RWPE1 (cell line): ENCODE measurements around the gene SPATA20.

Experiments used
- CTCF ChIA-PET: fragments of 350-600 bp; sonication (Branson Sonifier 250); formaldehyde crosslinking; extraction: SDS; loops from one replicate; lab custom pipeline; 2021; lab: Yijun Ruan, JAX
- POLR2A ChIA-PET: fragments of 400-600 bp; formaldehyde crosslinking; extraction: SDS; loops from one replicate; lab custom pipeline; 2020; ENCODE audit warnings: antibody characterized with exemption; ENCODE audit not compliant: low non-redundant PET; lab: Yijun Ruan, JAX
- DNase-seq: peaks from one replicate; pipeline ENCODE4 v3.0.0; 2012; ENCODE audit warnings: low spot score
- H3K27ac ChIP-seq: fragments of 450-650 bp; 2 replicates; pipeline ENCODE4 v1.5.1; 2017
- TF ChIP-seq, protein P1 (sequence below): fragments of 450-650 bp; conservative IDR thresholded peaks from 2 replicates; pipeline ENCODE4 v1.5.1; 2017; ENCODE audit warnings: low read depth, mild to moderate bottlenecking

SPATA20 gene

DNA sequence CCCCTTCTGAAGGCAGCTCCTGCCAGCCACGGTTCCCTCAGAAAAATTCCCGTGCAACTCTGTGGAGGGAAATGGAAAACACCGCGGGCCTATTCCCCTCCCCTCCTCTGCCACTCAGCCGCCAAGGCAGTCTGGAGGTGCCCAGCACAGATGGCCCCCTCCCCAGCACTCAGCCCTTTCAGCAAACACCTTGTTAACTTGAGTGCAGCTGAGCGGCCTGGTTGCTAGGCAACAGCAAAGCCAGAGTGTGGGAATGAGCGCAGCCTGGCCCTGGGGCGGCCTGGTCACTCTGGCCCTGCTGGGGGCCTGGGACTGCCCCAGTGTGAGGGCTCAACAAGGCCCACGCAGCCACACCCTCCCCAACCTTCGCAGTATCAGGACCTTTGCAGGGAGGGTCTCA is 46.3 kb downstream of the SPATA20 start:
- TF ChIP-seq, protein P1, sequence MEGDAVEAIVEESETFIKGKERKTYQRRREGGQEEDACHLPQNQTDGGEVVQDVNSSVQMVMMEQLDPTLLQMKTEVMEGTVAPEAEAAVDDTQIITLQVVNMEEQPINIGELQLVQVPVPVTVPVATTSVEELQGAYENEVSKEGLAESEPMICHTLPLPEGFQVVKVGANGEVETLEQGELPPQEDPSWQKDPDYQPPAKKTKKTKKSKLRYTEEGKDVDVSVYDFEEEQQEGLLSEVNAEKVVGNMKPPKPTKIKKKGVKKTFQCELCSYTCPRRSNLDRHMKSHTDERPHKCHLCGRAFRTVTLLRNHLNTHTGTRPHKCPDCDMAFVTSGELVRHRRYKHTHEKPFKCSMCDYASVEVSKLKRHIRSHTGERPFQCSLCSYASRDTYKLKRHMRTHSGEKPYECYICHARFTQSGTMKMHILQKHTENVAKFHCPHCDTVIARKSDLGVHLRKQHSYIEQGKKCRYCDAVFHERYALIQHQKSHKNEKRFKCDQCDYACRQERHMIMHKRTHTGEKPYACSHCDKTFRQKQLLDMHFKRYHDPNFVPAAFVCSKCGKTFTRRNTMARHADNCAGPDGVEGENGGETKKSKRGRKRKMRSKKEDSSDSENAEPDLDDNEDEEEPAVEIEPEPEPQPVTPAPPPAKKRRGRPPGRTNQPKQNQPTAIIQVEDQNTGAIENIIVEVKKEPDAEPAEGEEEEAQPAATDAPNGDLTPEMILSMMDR: no peak
- ChIA-PET CTCF (no interaction called here), POLR2A (no interaction called here)
- no peak overlapping the region for H3K27ac ChIP-seq
- no peak for DNase-seq

DNA sequence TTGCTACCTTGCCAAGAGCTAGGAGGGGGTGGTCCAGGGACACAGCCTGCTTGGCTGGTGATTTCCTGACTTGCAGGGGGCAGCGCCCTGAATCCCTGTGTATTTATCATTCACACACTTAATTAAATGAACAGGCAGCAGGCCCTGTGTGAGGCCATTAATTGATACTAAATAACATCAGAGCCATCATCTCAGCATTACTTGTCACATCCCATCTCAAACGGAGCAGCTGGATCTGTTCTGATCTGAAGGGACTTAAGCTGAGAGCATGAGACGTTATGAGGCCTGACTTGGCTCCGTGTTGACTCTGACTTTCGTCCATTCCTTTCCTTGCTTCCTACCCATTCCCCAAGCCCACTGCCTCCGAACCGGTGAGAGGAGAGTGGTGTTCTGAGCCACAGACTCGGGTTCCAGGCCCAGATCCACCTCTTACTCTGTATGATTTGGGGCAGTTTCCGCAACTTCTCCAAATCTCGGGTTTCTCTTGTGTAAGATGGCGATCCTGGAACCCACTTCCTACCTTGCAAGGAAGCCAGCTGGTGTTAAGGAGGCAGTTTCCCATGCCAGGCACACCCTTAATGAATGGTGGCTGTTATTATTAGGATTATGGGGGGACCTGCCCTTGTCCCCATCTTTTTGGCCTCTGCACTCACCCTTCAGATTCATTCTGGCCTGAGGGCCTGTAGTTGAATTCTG is 47.3 kb downstream of the SPATA20 start:
- no peak overlapping the region for H3K27ac ChIP-seq
- DNase-seq: no peak
- TF ChIP-seq, protein P1: no peak
- POLR2A ChIA-PET: no interaction called here
- CTCF ChIA-PET: interaction anchor here (0.7 kb wide), 1 partner anchor 355 kb away, joined by 4 read pairs; no protein-coding TSS in a partner anchor

GRCh38 chr17:50594892-50595291 is 47.9 kb downstream of the SPATA20 start:
- no peak overlapping the region for H3K27ac ChIP-seq
- DNase-seq: no peak
- ChIA-PET CTCF (no interaction called here), POLR2A (no interaction called here)
- TF ChIP-seq, protein P1: no peak

DNA sequence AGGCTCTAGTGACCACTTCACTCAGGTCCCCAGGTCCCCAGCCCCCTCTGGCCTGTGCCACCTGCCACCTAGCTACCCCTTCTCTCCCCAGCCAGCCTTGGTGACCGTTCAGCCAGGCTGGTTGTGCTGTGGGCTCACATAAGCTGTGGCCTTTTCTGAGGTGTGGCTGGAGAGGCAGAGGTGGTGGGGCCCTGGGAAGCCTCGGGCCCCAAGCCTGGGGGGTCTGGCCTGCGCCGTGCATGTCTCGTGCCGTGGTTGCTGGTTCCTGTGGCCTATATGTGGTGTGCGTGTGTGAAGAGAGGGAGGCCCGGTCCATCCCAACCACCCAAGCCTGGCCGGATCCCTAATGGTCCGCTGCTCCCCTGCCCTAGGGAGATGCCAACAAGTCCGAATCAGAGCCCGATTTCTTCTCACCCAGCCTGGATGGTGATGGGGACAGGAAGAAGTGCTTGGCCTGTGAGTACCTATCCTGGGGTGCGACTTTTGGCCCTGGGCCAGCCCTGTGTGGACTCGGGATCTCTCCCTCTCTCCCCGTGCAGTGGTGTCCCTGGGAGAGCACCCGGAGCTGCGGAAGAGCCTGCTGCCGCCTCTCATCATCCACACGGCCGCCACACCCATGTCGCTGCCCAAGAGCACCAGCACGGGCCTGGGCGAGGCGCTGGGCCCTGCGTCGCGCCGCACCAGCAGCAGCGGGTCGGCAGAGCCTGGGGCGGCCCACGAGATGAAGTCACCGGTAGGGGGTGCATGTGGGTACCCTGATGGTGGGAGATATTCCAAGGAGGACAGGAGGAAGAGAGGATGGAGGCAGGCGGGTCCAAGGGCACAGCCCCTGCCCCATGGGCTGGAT is 49.4 kb downstream of the SPATA20 start:
- POLR2A ChIA-PET: no interaction called here
- TF ChIP-seq, protein P1: no peak
- H3K27ac ChIP-seq: no peak overlapping the region
- CTCF ChIA-PET: interaction anchor here (0.8 kb wide), 1 partner anchor 15 kb away, joined by 4 read pairs; no protein-coding TSS in a partner anchor
- no peak for DNase-seq

- TF ChIP-seq, protein P1: no peak
- ChIA-PET POLR2A (no interaction called here), CTCF (no interaction called here)
- no peak overlapping the region for H3K27ac ChIP-seq
- no peak for DNase-seq
Measured at GRCh38 chr17:50598487-50598886, 51.5 kb downstream of the SPATA20 start.

GRCh38 chr17:50599606-50600005 is 52.6 kb downstream of the SPATA20 start:
- no peak for DNase-seq
- H3K27ac ChIP-seq: no peak overlapping the region
- TF ChIP-seq, protein P1: no peak
- ChIA-PET CTCF (interaction anchor here (0.5 kb wide), 1 partner anchor 280 kb away, joined by 3 read pairs; no protein-coding TSS in a partner anchor), POLR2A (no interaction called here)
